Measurements from ENCODE around the gene SDHD.

SDHD gene

DNA sequence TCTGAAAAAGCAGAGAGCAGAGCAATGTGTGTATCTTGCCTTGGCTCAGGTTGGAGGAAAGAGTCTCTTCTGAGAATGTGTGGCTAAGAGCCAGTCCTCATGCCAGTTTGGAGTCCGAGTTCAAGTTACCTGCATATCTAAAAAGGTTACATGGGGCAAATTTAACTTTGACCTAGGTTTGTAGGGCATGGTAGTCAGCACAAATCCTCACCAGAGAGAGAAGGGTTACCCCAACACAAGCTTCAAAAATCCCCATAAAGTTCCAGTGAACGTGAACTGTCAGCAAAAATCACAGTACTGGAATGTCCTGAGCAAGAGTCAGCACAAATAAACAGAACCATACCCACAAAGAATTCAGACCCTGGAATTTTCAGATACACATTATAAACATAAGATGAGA, 13.8 kb downstream of the SDHD start:
- DNase-seq (ENCODE audit: extremely low read depth in 1 of 2, low read depth in 1 of 2), result no peak

GRCh38 chr11:112103446-112103845, 16.8 kb downstream of the SDHD start:
- no peak for DNase-seq (ENCODE audit: extremely low read depth in 1 of 2, low read depth in 1 of 2)

- DNase-seq (ENCODE audit: extremely low read depth in 1 of 2, low read depth in 1 of 2), result no peak
Observed at GRCh38 chr11:112106070-112106469, 19.4 kb downstream of the SDHD start.

DNA sequence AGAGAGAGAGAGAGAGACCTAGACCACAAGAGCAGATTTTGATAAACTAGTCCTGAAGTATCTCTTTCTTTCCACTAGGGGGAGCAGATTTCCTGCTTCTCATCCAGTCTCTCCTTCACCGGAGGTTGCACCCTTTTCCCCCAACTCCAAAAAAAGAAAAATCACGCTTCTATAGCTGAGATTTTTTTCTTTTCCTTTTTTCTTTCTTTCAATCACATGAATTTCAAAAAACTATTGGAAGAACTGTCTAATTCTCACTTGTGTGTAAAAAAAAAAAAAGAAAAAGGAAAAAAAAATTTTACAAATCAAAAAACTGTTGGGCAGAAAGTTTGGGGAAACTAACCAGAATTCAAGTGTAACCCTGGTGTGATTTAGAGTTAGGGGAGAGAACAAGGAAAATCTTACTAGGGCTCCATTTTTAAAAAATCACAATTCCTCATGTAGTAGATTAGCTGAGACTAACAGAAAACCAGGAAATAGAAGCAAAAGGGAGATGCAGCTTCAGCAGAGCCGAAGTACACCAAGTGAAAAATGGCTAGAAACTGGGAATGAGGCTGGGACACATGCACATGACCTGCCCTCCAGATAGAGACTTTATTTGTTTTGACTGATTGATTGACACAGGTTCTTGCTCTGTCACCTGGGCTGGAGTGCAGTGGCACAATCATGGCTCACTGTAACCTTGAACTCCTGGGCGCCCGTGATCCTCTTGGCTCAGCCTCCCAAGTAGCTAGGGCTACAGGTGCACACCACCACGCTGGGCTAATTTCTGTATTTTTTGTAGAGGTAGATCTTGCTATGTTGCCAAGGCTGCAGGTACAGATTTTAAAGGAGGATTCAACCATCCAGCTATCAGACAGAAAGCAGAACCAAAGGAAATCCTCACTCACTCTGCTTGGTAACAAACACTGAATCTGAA, 27.1 kb downstream of the SDHD start:
- no peak for DNase-seq (ENCODE audit: extremely low read depth in 1 of 2, low read depth in 1 of 2)

- no peak for DNase-seq (ENCODE audit: extremely low read depth in 1 of 2, low read depth in 1 of 2)
Observed at GRCh38 chr11:112114460-112114859, 27.8 kb downstream of the SDHD start.

GRCh38 chr11:112115386-112115785, 28.7 kb downstream of the SDHD start:
- no peak for DNase-seq (ENCODE audit: extremely low read depth in 1 of 2, low read depth in 1 of 2)

GRCh38 chr11:112118176-112118575, 31.5 kb downstream of the SDHD start:
- DNase-seq (ENCODE audit: extremely low read depth in 1 of 2, low read depth in 1 of 2), result no peak

DNA sequence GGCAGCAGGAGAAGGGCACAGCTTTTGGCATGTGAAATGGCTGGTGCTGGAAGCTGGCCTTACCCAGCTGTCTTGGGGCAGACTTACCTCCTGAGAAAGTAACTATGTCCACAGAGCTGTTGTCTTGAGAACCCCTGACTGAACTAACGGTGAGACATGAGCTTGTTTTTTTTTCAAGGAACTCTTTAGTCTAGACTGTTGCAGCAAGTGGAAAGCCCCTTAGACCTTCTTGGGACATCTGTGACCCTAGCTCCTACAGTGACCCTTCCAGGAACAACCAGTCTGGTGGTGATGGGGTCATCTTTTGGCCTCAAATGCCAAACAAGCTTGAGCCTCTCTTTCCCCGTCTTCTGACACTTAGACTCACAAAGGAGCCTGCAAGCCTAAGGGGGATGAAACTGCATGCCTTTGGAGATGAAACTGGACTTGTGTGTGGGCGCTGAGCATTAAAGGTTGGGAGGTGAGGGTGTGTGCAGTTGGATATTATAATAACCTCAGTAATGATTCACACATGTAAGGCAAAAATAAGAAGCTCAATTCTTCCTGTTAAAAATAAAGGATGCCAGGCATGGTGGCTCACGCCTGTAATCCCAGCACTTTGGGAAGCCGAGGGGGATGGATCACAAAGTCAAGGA, 35.4 kb downstream of the SDHD start:
- no peak for DNase-seq (ENCODE audit: extremely low read depth in 1 of 2, low read depth in 1 of 2)

- DNase-seq (ENCODE audit: extremely low read depth in 1 of 2, low read depth in 1 of 2), result no peak
Observed at GRCh38 chr11:112123129-112123528, 36.5 kb downstream of the SDHD start.

DNA sequence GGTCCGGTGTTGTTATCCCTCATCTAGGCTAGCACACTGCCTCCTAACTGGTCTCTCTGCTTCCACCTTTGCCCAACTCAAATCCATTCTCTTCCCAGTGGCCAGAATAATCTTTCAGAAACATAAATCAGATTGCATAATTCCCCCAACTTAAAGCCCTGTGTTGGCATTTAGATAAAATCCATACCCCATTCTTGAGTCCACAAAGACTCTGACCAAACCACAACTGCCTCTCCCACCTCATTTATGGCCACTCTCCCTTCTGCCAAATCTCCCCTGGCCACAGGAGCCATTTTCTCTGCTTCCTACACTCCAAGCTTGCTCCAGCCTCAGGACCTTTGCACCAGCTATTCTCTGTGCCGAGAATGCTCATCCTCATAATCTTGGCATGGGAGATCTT, 40.4 kb downstream of the SDHD start:
- DNase-seq (ENCODE audit: extremely low read depth in 1 of 2, low read depth in 1 of 2), result no peak

GRCh38 chr11:112128483-112129121, 41.9 kb downstream of the SDHD start:
- DNase-seq (ENCODE audit: extremely low read depth in 1 of 2, low read depth in 1 of 2), result no peak

- no peak for DNase-seq (ENCODE audit: extremely low read depth in 1 of 2, low read depth in 1 of 2)
Observed at GRCh38 chr11:112129656-112130055, 43.0 kb downstream of the SDHD start.

DNA sequence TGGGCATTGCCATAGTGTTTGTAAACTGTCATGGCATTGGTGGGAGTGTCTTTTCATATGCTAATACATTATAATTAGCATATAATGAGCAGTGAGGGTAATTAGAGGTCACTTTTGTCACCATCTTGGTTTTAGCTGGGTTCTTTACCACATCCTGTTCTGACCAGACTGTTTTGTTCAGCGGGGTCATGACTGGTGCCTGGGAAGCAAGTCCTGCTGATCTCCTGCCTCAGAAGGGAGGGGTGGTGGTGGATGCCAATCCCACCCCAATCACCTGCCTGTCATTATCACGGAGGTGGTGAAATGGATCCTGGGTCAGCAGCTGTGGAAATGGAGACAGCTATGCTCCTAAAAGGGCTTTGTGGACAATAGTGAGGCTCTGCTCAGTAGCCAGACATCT, 46.1 kb downstream of the SDHD start:
- DNase-seq (ENCODE audit: extremely low read depth in 1 of 2, low read depth in 1 of 2), result no peak

- no peak for DNase-seq (ENCODE audit: extremely low read depth in 1 of 2, low read depth in 1 of 2)
Observed at GRCh38 chr11:112134473-112134872, 47.8 kb downstream of the SDHD start.

- DNase-seq (ENCODE audit: extremely low read depth in 1 of 2, low read depth in 1 of 2), result no peak
Observed at GRCh38 chr11:112143597-112143996, 56.9 kb downstream of the SDHD start.

Measured in activated CD8-positive, alpha-beta memory T cell treated with anti-CD3 and anti-CD28 coated beads for 1 hour (primary cell).